SU-DHL-6 (cell line): Measurements from ENCODE around the gene ZSCAN21.

Experiments used
- H2AFZ ChIP-seq: fragments of 200-600 bp; sonication (generic); 2 replicates; pipeline ENCODE4 v1.6.1; 2014; ENCODE audit warnings: low read depth, mild to moderate bottlenecking, moderate library complexity, mixed read lengths, antibody characterized with exemption, low read length; ENCODE audit not compliant: severe bottlenecking
- H3F3A ChIP-seq: fragments of 200-600 bp; shearing (Covaris generic); 2 replicates; pipeline ENCODE4 v1.6.0; 2016; ENCODE audit warnings: antibody characterized with exemption, mild to moderate bottlenecking; ENCODE audit not compliant: insufficient read depth
- H3K27ac ChIP-seq: fragments of 200-600 bp; sonication (generic); 2 replicates; pipeline ENCODE4 v1.5.1; 2016; ENCODE audit warnings: low read depth, mild to moderate bottlenecking, low read length, moderate library complexity, mixed read lengths
- H3K27me3 ChIP-seq: fragments of 200-600 bp; sonication (generic), shearing (Covaris generic); 2 replicates; pipeline ENCODE4 v1.6.0; 2014; ENCODE audit warnings: mild to moderate bottlenecking, low read length
- H3K36me3 ChIP-seq: fragments of 200-600 bp; sonication (generic); 2 replicates; pipeline ENCODE4 v1.6.1; 2014; ENCODE audit warnings: mild to moderate bottlenecking, low read length, mixed read lengths
- H3K4me2 ChIP-seq: fragments of 300-600, 200-600 bp; shearing (Covaris generic), sonication (generic); 2 replicates; pipeline ENCODE4 v1.6.0; 2014; ENCODE audit warnings: low read length, low read depth, mild to moderate bottlenecking; ENCODE audit not compliant: poor library complexity, severe bottlenecking
- H3K4me3 ChIP-seq: fragments of 200-600 bp; sonication (generic); 2 replicates; pipeline ENCODE4 v1.5.1; 2014; ENCODE audit warnings: antibody characterized with exemption, low read length, mild to moderate bottlenecking, mixed read lengths; ENCODE audit not compliant: insufficient read depth, poor library complexity, severe bottlenecking
- H3K79me2 ChIP-seq: fragments of 200-600 bp; sonication (generic); 2 replicates; pipeline ENCODE4 v1.6.1; 2014; ENCODE audit warnings: mild to moderate bottlenecking, low read length, moderate library complexity; ENCODE audit not compliant: insufficient read depth
- H3K9ac ChIP-seq: fragments of 200-600 bp; sonication (generic); 2 replicates; pipeline ENCODE4 v1.7.0; 2014; ENCODE audit warnings: mild to moderate bottlenecking, low read length
- H3K9me2 ChIP-seq: fragments of 200-600 bp; sonication (generic); replicated peaks from 2 replicates; pipeline ENCODE4 v1.6.1; 2014; ENCODE audit warnings: low read length; ENCODE audit not compliant: insufficient read depth
- H3K9me3 ChIP-seq: fragments of 200-600 bp; sonication (generic); 2 replicates; pipeline ENCODE4 v1.6.1; 2014; ENCODE audit warnings: low read length, mixed read lengths; ENCODE audit not compliant: insufficient read depth
- H4K20me1 ChIP-seq: fragments of 200-600 bp; sonication (generic); 2 replicates; pipeline ENCODE4 v1.6.1; 2014; ENCODE audit warnings: low read depth, mild to moderate bottlenecking, antibody characterized with exemption, low read length, moderate library complexity, mixed read lengths
- EZH2phosphoT487 ChIP-seq: fragments of 200-600 bp; sonication (generic), shearing (Covaris generic); conservative IDR thresholded peaks from 2 replicates; pipeline ENCODE4 v1.6.1; 2018; ENCODE audit warnings: mild to moderate bottlenecking, antibody characterized with exemption, low read length, moderate library complexity, mixed read lengths
- TF ChIP-seq, protein P1 (sequence below): fragments of 200-600 bp; sonication (generic); IDR thresholded peaks from one replicate; pipeline ENCODE4 v1.5.1; 2017; ENCODE audit warnings: antibody characterized with exemption, mild to moderate bottlenecking, low read length, moderate library complexity; ENCODE audit not compliant: insufficient read depth, poor library complexity, severe bottlenecking

Gene ZSCAN21

DNA sequence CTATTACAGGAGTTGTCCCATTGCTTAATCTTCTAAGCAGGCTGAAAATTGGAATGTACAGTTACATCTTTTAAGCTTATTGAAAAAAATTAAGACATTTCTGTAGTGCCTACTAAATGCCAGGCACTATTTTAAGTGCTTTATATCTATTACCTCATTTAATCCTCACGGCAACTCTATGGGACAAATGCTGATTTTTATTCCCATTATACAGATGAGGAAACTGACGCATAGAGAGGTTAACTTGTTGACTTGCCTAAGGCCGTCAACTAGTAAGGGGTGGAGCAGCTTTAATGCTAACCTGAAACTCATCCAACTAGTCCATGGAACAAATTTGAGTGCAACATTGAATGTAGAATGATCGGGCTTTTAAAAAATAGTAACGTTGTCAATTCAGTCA lies 31.7 kb upstream of the ZSCAN21 start:
- Histone ChIP-seq H3K79me2 (peaks cover 70% of the 10 kb centered on the region), H3K4me2 (peak overlapping the region; percentile 6), H4K20me1 (no peaks in the 10 kb centered on the region), H3F3A (no peaks in the 10 kb centered on the region), H3K27me3 (no peaks in the 10 kb centered on the region), H3K4me3 (no peak overlapping the region), H2AFZ (no peak overlapping the region), H3K9me2 (no peaks in the 10 kb centered on the region), H3K27ac (no peak overlapping the region), H3K9ac (no peak overlapping the region), H3K9me3 (no peaks in the 10 kb centered on the region), H3K36me3 (no peaks in the 10 kb centered on the region)
- TF ChIP-seq, protein P1, sequence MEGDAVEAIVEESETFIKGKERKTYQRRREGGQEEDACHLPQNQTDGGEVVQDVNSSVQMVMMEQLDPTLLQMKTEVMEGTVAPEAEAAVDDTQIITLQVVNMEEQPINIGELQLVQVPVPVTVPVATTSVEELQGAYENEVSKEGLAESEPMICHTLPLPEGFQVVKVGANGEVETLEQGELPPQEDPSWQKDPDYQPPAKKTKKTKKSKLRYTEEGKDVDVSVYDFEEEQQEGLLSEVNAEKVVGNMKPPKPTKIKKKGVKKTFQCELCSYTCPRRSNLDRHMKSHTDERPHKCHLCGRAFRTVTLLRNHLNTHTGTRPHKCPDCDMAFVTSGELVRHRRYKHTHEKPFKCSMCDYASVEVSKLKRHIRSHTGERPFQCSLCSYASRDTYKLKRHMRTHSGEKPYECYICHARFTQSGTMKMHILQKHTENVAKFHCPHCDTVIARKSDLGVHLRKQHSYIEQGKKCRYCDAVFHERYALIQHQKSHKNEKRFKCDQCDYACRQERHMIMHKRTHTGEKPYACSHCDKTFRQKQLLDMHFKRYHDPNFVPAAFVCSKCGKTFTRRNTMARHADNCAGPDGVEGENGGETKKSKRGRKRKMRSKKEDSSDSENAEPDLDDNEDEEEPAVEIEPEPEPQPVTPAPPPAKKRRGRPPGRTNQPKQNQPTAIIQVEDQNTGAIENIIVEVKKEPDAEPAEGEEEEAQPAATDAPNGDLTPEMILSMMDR: no peak

DNA sequence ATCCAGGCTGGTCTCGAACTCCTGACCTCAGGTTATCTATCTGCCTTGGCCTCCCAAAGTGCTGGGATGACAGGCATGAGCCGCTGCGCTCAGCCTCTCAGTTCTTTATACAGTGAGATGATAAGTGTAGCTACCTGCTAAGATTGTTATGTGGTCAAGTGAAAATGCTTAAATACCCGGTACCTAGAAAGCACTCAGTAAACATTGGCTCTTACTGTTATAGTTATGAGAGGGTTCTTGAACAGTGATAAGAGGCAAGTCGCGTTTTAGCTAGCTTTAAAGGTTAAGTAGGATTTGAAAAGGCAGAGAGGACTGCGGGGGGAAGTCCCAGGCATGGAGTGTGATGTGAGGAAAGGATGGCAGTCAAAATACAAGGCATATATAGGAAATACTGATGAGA lies 29.7 kb upstream of the ZSCAN21 start:
- peaks cover 70% of the 10 kb centered on the region for H3K79me2 ChIP-seq
- TF ChIP-seq, protein P1: no peak
- no peak for TF ChIP-seq EZH2phosphoT487
- no peak overlapping the region for H3K4me3 ChIP-seq
- no peaks in the 10 kb centered on the region for H3K27me3 ChIP-seq
- H3K4me2 ChIP-seq: no peak overlapping the region
- no peaks in the 10 kb centered on the region for H3K9me2 ChIP-seq
- no peak overlapping the region for H3K9ac ChIP-seq
- peaks cover 5% of the 10 kb centered on the region for H3K36me3 ChIP-seq
- H3K9me3 ChIP-seq: no peaks in the 10 kb centered on the region
- no peak overlapping the region for H3K27ac ChIP-seq
- no peak overlapping the region for H2AFZ ChIP-seq
- peaks cover under 1% of the 10 kb centered on the region; the same call in 1 of the 2 replicates for H3F3A ChIP-seq
- no peaks in the 10 kb centered on the region for H4K20me1 ChIP-seq

DNA sequence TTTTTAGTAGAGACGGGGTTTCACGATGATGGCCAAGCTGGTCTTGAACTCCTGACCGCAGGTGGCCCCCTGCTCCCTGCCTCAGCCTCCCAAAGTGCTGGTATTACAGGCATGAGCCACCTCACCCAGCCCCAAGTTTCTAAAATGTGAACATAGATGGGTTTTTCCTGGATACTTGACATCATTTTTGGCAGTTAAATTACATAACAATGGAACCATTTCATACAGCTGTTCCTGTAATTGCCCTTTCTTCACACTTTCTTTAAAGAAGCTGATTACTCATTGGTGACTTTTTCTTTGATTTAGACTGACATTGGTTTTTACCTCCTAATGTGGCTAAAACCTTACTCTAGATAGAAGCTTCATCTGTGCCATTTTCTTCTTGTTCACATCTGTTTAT lies 28.3 kb upstream of the ZSCAN21 start:
- TF ChIP-seq, protein P1: no peak
- no peak for TF ChIP-seq EZH2phosphoT487
- peaks cover 8% of the 10 kb centered on the region for H3F3A ChIP-seq
- peaks cover 12% of the 10 kb centered on the region for H3K36me3 ChIP-seq
- no peaks in the 10 kb centered on the region for H3K9me3 ChIP-seq
- H3K79me2 ChIP-seq: peaks cover 62% of the 10 kb centered on the region
- no peaks in the 10 kb centered on the region for H4K20me1 ChIP-seq
- no peak overlapping the region for H2AFZ ChIP-seq
- H3K9ac ChIP-seq: no peak overlapping the region
- no peaks in the 10 kb centered on the region for H3K27me3 ChIP-seq
- H3K4me2 ChIP-seq: no peak overlapping the region
- no peaks in the 10 kb centered on the region for H3K9me2 ChIP-seq
- H3K4me3 ChIP-seq: no peak overlapping the region
- H3K27ac ChIP-seq: no peak overlapping the region
